Epithelial cell of proximal tubule (primary cell): Measurements from ENCODE around the gene CAVIN2. TPM values are rescaled to one million over a fixed set of nuclear protein-coding genes. Genes with fewer than 3 reads are reported as not detected.

Source experiments
- DNase-seq: peaks from one replicate; pipeline ENCODE4 v3.0.0-alpha.2; 2011; ENCODE audit warnings: low read depth
- H3K4me3 ChIP-seq: 2 replicates; pipeline ENCODE4 v1.5.1; 2011; ENCODE audit warnings: low read depth, mild to moderate bottlenecking, low read length
- total RNA-seq: library from RNA; depleted of rRNA; stranded (reverse); fragments of >200 nt; gene quantifications from 2 replicates; pipeline ENCODE4 v1.2.3, GENCODE V29; 2015
- TF ChIP-seq, protein P1 (sequence below): conservative IDR thresholded peaks from 2 replicates; pipeline ENCODE4 v1.5.1; 2012; ENCODE audit warnings: low read depth, mild to moderate bottlenecking, low read length

CAVIN2 gene
- total RNA-seq, 1 donor from 2014 or later: 0.98 TPM

- TF ChIP-seq, protein P1, sequence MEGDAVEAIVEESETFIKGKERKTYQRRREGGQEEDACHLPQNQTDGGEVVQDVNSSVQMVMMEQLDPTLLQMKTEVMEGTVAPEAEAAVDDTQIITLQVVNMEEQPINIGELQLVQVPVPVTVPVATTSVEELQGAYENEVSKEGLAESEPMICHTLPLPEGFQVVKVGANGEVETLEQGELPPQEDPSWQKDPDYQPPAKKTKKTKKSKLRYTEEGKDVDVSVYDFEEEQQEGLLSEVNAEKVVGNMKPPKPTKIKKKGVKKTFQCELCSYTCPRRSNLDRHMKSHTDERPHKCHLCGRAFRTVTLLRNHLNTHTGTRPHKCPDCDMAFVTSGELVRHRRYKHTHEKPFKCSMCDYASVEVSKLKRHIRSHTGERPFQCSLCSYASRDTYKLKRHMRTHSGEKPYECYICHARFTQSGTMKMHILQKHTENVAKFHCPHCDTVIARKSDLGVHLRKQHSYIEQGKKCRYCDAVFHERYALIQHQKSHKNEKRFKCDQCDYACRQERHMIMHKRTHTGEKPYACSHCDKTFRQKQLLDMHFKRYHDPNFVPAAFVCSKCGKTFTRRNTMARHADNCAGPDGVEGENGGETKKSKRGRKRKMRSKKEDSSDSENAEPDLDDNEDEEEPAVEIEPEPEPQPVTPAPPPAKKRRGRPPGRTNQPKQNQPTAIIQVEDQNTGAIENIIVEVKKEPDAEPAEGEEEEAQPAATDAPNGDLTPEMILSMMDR: no peak
- no peak overlapping the region for H3K4me3 ChIP-seq
- no peak for DNase-seq
Measured at GRCh38 chr2:191800874-191801273, 46.0 kb downstream of the CAVIN2 start.

DNA sequence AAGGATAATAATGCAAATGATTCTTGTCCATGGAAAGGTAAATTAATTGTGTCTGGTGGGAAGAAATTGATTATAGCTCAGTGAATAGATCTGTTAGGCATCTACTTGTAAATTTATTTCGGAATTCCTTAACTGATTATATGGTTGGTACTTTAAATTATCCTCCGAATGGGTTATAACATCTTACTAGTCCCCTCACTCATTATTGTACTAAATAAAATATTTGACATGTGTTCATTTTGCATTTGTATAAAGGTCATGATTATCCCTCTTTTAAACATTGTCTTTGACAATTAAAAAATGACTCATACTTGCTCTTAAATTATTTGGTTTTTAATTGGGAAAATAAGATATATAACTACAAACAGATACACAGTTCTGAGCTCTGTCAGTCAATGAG lies 47.4 kb downstream of the CAVIN2 start:
- TF ChIP-seq, protein P1: no peak
- no peak for DNase-seq
- H3K4me3 ChIP-seq: no peak overlapping the region

GRCh38 chr2:191797942-191798876 lies 48.7 kb downstream of the CAVIN2 start:
- TF ChIP-seq, protein P1: no peak
- H3K4me3 ChIP-seq: no peak overlapping the region
- no peak for DNase-seq

GRCh38 chr2:191797500-191797899 lies 49.4 kb downstream of the CAVIN2 start:
- no peak overlapping the region for H3K4me3 ChIP-seq
- DNase-seq: no peak
- TF ChIP-seq, protein P1: no peak

GRCh38 chr2:191795715-191796114 lies 51.2 kb downstream of the CAVIN2 start:
- TF ChIP-seq, protein P1: no peak
- no peak for DNase-seq

DNA sequence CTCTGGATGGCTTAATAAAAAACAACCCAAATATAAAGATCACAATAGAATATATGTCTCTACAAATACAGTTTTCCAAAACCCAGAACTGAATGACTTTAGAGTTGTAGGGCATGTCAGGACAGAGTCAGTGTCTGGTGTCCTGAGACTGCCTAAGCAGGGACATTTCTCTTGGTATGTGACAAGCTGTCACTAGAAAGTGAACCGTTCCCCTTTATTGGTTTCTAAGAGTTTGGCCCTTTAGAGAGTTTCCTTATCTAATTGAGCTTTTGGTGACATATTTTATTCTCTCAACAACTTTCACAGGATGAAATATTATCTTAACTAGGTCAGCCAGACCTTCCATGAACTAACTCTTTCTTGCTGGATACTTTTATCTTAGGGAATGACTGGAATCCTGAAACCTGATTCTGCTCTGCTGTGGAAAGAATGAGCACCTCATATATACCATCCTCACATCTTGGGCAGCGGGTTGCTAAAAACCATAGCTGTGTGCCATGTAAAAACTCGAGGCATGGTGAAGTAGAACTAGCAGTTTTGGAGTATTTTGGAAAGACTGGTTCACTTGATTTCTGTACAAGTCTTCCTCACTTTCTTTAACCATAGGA lies 54.8 kb downstream of the CAVIN2 start:
- TF ChIP-seq, protein P1: no peak

More at GRCh38 chr2:191795715-191796114, 51.2 kb downstream of the CAVIN2 start:
- H3K4me3 ChIP-seq: no peak overlapping the region

GRCh38 chr2:191790737-191791136 lies 56.2 kb downstream of the CAVIN2 start:
- TF ChIP-seq, protein P1: no peak
- no peak overlapping the region for H3K4me3 ChIP-seq
- DNase-seq: no peak

More for the DNA sequence above, 54.8 kb downstream of the CAVIN2 start:
- no peak overlapping the region for H3K4me3 ChIP-seq
- DNase-seq: no peak
